ENCODE data around the gene RBM47.
A peak's percentile ranks its signal among the peaks of the same experiment; 100 is the strongest.
"Not testable (repeated sequence)": the region's sequence is repeated elsewhere in the genome, so short reads cannot be mapped to it uniquely, and the experiment has no call there.

RBM47 gene

DNA sequence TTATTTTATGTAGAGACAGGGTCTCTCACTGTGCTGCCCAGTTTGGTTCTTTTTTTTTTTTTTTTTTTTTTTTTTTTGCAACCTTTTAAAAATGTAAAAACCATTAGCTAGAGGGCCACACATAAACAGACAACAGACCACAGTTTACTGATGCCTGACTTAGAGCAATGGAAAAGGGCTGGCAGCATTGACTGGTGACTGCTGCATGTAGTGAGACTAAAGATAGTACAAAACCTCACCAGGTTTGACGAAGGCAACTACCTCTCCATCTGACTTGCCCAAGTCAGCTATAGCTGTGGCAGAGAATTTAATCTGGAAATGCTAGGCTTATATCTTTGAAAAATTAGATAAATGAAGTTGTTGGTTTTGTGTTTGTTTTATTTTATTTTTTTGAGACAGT, 102.9 kb downstream of the RBM47 start:
- DNase-seq (ENCODE audit: low spot score) = no peak

DNA sequence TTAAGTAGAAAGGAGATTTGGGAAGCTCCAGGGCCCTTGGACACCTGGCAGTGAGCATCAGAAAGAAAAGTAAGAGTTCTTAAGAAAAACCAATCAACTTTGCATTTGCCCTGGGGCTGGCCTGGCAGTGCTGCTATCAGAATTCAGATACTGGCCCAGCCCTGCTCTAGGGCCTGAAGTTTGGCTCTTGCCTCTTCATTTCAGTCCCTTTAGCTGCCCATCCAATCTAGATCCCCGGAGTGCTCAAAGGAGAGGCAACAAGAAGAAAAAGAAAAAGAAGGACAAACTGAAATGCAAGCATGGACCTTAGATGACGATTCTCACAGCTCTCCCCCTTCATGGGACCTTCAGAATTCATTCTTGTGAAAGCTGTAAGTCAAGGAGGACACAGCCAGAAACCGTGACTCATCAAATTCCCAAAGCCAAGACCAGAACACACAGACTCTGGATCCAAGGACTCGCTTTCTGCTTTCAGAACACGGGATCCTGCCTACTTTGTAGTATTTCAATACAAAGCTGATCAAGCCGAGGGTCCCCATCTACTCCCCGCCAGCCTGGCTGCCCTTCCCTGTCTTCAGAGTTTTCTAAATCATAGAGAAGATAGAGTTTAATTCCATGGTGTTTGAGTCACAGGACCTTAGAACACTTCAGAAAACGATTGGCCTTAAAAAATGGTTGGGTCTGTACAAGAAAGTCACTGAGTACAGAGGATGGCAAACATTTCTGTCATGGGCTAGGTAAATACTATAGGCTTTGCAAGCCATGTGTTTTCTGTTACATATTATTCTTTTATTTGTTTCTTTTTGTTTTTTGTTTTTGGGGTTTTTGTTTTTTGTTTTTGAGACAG, 103.7 kb downstream of the RBM47 start:
- DNase-seq (ENCODE audit: low spot score) = peak; percentile 86

DNA sequence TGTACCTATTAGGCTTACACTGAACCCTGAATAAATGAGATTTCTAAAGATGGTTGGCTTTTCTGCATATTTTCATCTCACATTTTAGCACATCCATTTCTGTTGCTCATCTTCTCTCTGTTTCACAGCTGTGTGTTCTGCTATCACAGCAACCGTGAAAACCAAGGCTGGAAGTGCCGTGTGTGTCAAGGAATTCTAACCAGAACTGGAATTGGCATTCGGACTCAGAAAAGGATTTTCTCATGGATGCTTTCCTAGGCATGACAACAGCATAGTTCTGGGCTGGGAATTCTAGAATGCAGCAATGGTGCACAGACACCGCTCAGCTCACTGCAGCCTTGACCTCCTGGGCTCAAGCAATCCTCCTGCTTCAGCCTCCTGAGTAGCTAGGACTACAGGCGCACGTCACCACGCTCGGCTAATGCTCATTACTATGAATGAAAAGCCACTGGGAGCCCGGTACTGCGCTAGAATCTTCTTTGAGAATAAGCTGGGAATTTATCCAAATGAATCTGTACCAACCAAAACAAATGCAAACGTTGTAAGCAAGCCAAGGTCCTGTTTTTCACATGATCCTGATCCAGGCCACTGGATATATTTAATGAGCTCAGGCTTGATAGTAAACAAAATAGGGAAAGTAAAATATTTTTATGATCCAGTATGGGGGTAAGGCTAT, 105.2 kb downstream of the RBM47 start:
- peak; percentile 17 for DNase-seq (ENCODE audit: low spot score)

DNA sequence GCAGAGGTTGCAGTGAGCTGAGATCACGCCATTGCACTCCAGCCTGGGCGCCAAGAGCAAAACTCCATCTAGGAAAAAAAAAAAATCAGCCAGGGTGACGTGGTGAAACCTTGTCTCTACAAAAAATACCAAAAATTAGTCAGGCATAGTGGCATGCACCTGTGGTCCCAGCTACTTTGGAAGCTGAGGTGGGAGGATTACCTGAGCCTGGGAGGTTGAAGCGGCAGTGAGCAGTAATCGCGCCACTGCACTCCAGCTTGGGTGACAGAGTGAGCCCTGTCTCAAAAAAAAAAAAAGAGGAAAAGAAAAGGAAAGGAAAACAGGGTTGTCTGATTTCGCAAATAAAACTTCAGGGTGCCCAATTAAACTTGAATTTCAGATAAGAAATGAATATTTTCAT, 106.1 kb downstream of the RBM47 start:
- peak; percentile 84 for DNase-seq (ENCODE audit: low spot score)

DNA sequence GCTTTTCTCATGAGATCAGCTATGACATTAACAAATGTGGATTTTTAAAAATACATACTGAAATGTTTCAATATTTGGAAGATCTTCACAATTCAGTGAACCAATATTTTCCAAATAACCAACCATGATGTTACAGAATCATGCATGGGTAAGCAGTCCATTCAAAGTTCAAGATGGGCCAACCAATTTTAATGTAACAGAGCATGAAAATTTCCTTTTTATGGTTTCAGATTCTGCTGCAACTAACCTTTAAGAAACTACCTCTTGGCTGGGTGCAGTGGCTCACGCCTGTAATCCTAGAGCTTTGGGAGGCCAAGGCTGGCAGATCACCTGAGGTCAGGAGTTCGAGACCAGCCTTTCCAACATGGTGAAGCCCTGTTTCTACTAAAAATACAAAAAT, 107.7 kb downstream of the RBM47 start:
- DNase-seq (ENCODE audit: low spot score) = no peak

DNA sequence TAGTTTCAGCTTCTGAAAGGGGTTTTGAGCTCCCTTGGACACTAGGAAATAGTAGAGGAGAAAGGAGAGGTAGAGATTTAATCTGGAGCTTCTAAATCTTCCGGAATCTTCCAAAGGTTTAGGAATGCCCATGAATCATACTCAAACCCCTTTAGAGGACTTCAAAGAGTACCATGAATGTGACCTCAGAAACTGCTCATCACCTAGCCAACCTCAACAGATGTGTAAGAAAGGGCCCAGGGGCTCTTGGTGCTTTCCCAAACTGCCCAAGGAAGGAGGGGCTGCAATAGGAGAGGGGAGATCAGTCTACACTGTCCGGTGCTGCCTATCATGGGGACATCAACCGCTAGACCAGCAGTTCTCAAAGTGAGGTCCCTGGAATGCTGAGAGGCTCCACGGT, 109.1 kb downstream of the RBM47 start:
- no peak for DNase-seq (ENCODE audit: low spot score)

DNA sequence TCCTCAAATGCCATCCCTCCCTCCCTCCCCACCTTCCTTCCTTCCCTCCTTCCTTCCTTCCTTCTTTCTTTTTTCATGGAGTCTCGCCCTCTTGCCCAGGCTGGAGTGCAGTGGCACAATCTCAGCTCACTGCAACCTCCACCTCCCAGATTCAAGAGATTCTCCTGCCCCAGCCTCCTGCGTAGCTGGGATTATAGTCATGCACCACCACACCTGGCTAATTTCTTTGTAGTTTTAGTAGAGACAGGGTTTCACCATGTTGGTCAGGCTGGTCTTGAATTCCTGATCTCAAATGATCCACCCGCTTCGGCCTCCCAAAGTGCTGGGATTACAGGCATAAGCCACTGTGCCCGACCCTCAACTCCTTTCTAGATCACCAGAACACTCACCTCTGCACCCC, 112.6 kb downstream of the RBM47 start:
- not testable (repeated sequence) for DNase-seq (ENCODE audit: low spot score)

DNA sequence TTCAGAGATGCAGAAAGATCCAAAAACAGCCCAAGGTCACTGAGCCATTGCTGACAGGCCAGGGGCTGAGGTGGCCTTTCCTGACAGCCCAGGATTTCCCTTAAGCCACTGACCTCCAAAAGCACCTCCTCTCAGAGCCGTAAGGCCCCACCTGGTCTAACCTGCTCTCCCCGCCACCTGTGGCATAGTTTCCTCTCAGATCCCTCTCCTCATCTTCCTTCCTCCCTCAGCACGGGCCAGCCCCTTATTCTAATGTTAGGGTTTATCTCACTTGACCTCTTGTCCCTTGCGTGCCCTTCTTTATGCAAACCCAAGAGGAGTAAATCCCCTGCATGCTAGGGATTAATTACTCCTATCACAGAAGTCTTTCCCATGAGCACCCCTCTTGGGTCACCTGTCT, 113.0 kb downstream of the RBM47 start:
- no peak for DNase-seq (ENCODE audit: low spot score)

DNA sequence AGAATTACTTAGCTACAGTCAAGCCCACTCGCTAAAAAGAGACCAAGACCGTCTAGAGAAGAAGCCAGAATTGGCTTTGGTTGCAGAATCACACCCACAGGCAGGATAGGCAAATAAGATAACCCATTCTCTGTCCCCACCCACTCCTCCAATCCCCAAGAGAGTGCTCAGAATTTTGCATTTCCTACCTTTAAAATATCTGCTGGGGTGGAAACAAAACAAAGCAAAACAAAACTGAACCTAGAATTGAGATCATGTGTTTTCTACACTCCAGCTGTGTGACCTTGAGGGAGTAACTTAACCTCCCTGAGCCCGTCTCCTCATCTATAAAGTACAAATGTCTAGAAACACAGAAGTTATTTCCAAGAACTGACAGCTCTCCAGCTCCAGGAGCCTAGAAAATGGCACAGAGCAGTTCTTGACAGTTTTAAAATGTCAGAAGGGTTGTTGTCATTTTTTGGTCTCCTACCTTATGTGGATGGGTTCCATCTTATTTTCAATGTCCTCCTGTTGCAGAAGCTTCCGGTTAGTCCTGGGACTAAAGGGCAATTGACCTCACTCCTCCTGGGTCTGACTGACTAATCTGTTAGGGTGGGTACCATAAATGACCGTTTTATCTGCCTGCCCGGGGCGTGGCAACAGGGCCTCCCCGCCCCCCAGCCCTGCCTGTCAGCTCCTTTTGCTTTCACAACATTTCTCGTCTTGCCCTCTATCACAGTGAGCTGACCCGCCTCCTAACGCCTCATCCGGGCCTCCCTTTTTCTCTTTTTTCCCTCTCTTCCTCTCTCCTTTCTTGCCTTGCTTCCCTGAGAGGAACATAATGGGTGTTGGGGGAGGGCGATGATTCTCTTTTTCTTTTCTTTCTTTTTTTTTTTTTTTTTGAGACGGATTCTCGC, 114.0 kb downstream of the RBM47 start:
- DNase-seq (ENCODE audit: low spot score) = peak; percentile 90

DNA sequence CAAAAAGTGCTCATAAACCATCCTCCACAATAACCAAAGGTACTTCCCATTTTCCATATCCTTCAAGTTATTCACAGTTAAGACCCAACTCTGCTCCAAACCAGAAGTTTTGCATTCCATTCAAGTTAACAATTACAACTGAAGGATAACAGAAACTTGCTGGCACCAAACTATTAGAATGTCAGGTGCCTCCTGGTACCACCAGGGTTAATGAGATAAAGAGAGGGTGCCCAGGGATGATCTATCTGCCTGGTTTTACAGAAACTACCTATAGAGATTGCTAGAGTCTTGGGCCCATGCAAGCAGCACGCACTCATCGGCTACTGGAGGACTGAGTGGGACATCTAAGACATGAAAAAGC, 114.6 kb downstream of the RBM47 start:
- peak; percentile 87 for DNase-seq (ENCODE audit: low spot score)

DNA sequence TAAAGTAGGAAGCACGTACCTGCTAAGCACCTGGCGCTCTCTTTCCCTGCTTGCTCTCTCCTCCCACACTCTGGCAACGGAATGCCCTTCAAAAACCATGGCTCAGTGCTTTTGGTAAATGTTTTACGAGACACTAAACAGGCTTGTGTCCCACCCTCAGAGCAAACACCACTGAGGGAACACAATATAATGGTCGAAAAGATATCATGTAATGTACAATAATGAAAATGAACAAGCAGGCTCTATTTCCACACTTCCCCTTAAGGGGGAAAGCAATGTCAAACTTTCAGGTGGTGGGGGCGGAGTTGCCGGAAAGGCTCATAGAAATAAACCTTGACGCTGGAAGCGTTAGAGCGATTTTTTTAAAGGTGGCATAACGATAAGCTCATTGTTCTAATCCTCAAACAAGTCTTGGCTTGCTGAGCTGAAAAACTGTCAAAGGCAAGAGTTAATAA, 115.1 kb downstream of the RBM47 start:
- peak; percentile 86 for DNase-seq (ENCODE audit: low spot score)

DNA sequence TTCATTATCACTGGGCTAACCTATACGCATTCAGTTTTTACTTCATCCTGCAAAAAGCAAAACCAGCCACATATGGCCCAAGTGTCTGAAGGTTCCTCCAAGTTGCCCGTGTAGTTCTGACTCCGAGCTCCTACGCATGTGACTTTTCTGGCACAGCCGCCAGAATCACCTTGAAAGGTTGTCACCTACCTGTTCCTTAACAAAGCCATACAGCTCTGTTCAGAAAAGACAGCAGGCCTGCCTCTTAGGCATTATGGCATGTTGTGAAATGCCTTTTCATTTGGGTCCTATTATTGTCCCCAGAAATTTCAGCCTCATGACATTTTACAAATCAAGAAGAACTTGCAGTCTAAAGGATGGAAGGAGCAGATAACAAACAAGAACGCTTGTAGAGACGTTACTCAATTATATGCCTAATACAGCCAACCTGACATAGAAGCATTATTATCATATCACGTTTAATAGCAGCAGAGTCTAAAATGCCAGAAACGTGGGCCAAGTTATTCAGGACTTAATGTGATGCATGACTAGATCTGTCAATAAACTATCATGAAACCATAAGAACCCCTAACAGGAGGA, 118.5 kb downstream of the RBM47 start:
- no peak for DNase-seq (ENCODE audit: low spot score)

DNA sequence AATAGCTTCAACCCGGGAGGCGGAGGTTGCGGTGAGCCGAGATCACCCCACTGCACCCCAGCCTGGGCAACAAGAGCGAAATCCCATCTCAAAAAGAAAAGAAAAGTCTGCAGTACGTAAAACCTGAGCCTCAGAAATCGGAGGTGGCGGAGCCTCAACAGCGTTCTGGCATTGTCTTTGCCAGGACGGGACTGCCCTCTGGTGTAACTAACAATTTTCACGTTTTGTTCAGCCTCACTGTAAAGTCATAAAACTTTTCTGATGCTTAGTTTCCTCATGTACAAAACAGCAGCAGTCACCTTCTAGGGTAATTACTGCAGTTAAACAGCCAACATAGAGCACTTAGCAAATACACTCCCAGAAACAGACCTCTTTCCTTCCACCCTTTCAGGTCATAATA, 121.7 kb downstream of the RBM47 start:
- no peak for DNase-seq (ENCODE audit: low spot score)

DNA sequence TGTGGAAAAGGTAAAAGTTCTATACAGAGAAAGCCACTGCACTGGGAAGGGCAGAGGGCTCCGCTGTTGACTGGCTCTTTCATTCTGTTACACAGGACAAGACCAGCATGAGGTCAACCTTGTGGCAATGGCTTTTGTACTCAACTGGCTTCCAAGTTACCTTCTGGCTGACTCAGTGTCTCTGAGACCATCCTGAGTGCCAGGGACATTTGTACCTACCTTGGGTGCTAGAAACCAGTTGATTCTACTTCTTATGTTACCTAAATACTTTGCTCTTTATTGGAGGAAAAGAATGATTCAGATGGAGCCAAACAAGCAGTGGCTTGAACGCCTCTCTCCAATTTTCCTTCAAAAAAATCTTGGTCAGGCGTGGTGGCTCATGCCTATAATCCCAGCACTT, 123.2 kb downstream of the RBM47 start:
- peak; percentile 45 for DNase-seq (ENCODE audit: low spot score)

DNA sequence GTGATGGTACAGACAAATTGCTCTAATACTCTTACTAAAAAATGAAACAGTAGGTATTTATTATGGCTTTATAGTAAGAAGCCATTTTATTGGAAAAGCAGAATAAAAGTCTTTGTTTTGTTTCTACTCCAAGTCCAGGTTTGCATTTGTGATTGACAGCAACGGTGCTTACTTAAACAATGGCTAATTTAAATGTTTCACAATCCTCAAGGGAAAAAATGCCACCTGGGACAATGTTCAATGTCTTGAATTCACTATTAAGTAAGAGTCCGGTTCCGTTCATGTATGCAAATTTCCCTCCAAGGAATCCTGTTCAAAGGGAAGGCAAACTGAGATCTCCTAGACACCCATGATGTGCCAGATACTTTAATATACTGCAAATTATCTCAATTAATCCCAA, 123.6 kb downstream of the RBM47 start:
- no peak for DNase-seq (ENCODE audit: low spot score)

DNA sequence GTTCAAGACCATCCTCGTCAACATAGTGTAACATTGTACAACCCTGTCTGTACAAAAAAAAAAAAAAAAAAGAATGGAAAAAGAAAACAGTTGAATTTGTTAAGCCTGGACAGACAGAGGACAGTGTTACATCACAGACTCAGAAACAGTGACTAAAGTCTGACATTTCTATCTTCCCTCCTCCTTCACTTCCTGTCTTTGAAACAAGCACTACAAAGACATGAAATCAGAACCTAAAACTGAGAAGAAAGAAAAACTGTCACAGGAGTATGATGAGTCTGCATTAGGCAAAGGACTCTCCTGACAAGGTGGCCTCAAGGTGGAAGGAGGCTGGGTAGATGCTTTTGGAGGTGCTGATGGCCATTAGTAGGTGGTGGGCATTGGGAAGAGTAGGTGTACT, 126.7 kb downstream of the RBM47 start:
- peak; percentile 52 for DNase-seq (ENCODE audit: low spot score)

DNA sequence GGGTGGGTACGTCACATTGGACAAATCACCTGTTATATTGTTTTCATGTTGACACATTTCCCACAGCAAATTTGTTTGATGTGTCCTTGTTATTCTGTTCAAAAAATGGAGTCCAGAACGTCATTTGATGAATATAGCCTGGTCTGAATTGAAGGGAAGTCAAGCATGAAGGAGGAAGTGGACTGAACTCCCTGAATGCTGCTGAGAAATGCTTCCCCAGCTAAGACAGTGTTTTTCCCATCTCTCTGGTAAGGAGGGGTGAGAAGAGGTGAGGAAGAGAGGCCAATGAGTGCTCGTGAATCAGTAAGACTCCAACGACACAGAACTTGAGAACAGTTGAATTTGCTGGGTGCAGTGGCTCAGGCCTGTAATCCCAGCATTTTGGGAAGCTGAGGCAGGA, 127.4 kb downstream of the RBM47 start:
- peak; percentile 66 for DNase-seq (ENCODE audit: low spot score)

DNA sequence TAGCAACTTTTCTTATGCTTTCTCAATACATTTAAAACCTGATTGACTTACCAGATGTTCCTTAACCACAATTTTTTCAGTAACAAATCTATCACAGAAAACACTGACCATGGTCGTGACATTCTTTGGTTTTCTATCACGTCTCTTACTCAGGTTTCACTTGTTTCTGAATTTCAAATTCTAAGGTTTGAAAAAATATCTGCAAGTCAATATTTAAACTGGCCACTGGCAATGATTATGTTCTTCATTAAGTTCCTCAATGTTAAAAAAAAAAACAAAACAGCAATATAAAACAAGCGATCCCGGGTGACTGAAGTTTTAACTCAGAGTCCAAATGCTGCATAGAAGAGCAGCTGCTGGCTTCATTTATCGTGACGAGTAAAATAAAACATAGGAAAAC, 128.9 kb downstream of the RBM47 start:
- DNase-seq (ENCODE audit: low spot score) = no peak

DNA sequence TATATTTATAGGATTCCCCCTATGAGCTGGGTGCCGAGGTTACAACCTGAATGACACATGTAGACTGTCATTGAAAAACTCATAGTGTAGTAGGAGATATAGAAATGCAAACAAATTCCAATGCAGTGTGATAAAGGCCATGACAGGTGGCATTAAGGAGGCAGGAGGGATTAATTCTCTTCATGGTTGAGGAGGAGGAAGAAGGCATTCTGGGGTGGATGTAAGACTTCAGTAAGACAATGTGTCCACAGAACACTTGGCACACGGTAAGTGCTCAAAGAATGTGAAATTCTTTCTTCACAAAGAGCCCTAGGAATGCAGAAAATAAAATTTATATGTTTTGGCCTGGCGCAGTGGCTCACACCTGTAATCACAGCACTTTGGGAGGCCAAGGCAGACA, 136.5 kb downstream of the RBM47 start:
- no peak for DNase-seq (ENCODE audit: low spot score)

DNA sequence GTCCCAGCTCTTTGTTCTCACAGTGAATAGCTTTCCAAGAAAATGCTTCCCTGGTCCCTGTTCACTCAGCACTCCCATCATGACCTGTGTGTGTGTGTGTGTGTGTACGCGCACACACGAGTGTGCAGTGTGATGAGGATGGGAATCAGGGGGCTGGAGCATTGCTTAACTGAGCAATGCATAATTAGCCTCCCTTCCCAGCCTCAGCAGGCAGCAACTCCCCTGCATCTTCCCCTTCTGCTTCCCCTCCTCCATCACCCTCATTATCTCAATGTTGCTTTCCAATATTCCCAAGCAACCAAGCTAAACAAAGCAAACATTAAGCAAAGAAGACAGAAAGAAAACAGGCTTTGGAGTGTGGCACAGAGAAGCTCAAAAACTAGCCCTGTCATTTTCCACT, 137.0 kb downstream of the RBM47 start:
- no peak for DNase-seq (ENCODE audit: low spot score)

DNA sequence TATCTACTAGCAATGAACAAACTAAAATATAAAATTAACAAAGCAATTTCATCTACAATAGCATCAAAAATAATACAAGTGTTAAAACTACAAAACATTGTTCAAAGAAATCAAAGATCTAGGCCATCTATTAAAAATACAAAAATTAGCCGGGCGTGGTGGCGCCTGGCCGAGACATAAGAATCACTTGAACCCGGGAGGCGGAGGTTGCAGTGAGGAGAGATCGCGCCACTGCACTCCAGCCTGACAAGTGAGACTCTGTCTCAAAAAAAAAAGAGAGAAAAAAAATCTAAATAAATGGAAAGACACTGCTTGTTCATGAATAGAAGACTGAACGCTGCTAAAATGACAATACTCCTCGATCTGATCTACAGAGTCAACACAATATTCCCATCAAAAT, 139.2 kb downstream of the RBM47 start:
- DNase-seq (ENCODE audit: low spot score) = no peak

DNA sequence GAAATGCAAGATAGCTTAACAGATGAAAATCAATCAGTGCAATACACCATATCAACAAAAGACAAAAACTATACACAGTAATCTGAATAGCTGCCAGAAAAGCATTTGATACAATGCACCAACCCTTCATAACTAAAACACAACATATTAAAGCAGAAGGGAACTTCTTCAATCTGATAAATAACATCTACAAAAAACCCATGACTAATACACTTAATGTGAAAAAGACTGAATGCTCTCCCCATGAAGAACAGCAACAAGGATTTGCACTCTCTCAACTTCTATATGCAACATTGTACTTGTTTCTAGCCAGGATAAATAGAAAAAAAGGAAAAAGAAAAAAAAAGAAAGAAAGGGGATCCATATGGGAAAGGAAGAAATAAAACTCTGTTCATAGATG, 139.7 kb downstream of the RBM47 start:
- no peak for DNase-seq (ENCODE audit: low spot score)

All from kidney tubule cell (primary cell).